GM12892 (cell line): Measurements from ENCODE around the gene DNAJB13.

ENCODE experiments used
- POLR2A ChIP-seq: IDR thresholded peaks from 2 replicates; pipeline ENCODE4 v1.6.1; 2011; ENCODE audit warnings: low read depth, low read length, control low read depth
- POLR2AphosphoS5 ChIP-seq: IDR thresholded peaks from 2 replicates; pipeline ENCODE4 v1.6.1; 2011; ENCODE audit warnings: low read depth, low read length, control low read depth
- TAF1 ChIP-seq: IDR thresholded peaks from 2 replicates; pipeline ENCODE4 v1.6.1; 2011; ENCODE audit warnings: low read depth, mild to moderate bottlenecking, control low read depth, low read length, borderline replicate concordance

DNA sequence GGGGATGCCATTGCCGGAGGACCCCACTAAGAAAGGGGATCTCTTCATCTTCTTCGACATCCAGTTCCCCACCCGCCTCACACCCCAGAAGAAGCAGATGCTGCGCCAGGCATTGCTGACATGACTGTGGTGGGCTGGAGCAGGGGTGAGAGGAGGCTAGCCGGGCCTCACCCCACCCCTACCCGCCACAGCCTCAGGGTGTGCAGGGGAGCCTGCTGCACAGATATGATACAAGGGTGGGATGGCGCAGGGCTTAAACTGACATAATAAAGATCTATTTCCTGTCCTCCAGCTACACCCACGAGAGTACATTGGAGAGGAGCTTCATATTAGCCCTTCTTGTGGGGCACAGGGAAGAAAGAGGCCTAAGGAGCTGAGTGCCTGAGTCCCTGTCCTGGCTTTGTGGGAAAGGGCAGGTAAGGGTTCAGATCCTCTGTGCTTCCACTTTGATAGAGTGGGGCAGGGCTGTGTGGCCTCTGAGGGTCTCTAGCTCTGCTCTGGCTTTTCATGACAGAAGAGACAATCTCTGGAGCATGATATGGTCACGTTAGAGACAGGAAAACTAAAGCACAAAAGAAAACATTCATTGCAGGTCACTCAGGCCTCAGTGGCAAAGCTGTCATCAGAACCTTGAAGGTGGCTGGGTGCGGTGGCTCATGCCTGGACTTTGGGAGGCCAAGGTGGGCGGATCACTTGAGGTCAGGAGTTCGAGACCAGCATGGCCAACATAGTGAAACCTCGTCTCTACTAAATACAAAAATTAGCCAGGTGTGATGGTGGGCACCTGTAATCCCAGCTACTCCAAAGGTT lies 19.4 kb downstream of the DNAJB13 start:
- no peak for TF ChIP-seq POLR2A
- TF ChIP-seq POLR2AphosphoS5, result no peak
- no peak for TF ChIP-seq TAF1
